NCI-H510A (cell line): Measurements from ENCODE around the gene ATG12.
"Not testable (repeated sequence)": the region's sequence is repeated elsewhere in the genome, so short reads cannot be mapped to it uniquely, and the experiment has no call there.

Experiments
- DNase-seq: peaks from one replicate; lab custom pipeline; 2025; lab: John Stamatoyannopoulos, UW

ATG12 gene

DNA sequence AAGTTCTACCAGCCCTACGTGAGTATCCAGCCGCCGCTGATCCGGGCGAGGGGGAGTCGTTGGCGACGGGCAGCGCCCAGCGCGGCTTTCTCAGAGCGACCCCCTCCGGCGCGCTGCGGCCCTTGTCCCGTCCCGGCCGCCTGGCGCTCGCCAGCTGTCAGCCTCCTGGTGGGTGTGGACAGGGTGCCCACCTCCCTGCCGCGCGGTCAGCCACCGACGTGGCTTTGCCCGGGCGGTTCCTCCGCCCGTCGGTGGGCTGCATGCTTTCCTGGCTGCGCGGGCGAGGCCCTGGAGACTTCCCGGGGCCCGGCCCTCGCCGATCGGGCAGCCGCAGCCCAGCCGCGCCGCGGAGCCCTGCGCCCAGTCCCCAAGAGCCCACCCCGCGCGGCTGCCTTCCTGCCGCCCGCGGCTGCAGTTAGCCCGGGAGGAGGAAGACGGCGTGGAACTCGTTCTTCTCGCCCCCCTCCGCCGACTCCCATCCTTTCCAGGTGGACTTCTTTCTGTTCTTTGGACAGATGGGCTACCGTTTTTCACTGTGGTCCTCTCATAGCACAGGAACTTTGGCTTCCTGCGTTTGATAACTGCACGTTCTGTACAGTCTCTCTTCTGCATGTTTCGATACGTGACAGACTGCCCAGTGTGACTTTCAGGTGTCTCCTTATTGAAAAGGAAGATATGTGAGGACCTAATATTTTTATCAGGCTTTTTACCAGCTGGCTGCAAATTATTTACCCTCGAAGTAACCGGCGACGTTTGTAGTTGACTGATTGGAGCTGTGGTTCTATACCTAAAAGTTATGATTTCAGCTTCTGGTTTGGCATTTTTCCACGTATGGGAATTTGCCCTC, 947 bp upstream of the ATG12 start:
- DNase-seq: peak; percentile 18

DNA sequence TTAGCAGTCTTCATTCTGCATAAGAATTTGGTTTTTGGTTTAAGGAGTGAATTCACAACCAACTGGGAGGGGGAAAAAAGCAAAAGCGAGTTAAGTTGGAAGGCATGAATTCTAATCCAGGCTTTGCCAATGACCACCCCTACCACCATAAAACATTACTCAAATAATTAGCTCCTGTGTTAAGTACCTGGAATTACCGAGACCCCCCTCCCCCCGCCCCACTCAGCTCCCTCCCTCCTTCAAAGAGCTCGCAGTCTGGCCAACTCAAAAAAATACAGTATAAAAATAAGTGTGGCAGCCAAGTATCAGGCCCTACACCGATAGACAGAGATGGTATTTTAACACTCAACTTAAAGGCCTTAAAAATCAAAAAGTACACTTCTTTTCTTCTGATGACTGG, 492 bp downstream of the ATG12 start:
- DNase-seq: no peak

DNA sequence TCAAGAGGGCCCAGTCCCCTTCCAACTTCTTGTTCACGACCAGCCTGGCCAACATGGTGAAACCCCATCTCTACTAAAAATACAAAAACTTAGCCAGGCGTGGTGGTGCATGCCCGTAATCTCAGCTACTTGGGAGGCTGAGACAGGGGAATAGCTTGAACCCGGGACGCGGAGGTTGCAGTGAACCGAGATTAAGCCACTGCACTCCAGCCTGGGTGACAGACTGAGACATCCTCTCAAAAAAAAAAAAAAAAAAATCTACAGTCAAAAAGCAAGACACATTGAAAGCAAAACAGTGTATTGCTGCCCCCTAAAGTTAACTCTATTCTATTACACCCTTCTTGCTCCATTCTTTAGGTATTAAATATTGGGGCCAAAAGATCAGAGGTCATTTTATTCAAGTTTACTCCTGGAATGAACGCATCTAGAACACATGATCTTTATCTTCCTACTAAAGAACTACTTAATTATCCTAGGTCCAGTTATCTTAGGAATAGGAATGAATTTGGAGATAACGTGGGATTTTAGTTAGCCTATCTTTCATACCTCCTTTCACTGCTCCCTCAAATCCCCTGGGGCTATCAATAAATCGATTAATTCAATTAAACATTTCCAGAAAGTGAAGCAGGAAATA, 2.4 kb downstream of the ATG12 start:
- DNase-seq: no peak

DNA sequence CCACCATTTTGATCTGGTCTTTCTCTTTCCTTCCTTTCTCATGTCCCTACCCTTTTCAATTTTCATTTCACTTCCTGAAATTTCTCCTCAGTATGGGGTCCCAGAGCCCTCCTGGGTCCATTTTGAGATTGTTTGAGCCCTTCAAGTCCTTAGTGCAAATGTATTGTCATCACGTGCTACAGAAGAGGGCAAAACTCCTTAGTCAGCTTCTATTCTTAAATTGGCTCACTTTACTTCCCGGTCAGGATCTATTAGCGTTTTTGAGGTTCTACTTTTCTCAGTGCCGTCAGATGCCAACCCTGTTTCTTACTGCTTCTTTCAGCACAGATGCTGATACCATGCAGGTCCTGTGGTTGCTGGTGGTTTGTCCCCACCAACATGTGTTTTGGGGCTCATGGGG, 5.9 kb downstream of the ATG12 start:
- no peak for DNase-seq

DNA sequence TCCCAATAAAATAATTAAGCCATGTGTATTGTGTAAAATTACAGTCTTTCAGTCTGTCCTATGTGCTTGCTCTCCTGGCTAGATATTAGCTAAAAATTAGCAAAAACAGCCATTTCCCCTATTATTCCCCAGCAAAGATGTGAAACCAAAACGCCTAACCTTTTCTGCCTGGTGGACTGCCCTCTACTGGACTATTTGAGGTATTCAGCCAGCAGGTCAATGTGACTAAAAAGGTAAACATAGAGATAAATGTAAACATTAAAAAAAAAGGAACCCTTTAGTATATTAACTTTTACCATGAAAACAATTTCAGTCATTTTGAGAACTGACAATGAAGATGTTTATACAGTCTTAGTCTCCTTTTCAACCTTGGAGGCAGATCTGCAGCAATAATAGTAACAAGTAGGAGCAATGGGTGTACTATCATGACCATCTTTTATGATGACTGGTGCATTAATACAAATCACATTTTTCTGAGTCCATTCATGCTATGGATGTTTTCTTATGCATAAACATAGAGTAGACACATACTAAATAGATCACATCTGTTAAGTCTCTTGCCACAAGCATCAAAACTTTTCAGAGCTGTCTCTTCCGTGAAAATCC, 10.1 kb downstream of the ATG12 start:
- no peak for DNase-seq

DNA sequence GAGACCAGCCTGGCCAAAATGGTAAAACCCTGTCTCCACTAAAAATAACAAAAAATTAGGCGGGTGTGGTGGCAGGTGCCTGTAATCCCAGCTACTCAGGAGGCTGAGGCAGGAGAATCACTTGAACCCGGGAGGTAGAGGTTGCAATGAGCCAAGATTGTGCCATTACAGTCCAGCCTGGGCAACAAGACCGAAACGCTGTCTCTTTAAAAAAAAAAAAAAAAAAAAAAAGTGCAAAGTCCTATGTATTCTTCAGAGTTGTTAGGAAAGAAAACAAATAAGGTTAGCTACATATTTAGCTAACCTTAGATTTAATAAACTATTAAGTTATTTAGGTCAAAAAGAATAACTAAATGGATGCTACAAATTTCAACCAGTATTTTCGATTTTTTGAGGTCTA, 11.5 kb downstream of the ATG12 start:
- DNase-seq: no peak

DNA sequence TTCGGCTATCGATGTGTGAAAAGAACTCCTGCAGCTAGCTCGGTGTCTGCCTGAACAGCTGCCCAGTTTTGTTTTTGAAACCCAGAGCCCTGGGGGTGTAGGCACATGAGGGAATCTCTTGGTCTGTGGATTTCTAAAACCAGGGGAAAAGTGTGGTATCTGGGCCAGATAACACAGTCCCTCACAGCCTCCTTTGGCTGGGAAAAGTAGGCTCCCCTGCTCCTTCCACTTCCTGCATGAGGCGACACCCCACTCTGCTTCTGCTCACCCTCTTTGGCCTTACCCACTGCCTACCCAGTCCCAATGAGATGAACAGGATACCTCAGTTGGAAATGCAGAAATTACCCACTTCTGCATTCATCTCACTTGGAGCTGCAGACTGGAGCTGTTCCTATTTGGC, 15.4 kb downstream of the ATG12 start:
- DNase-seq: no peak

DNA sequence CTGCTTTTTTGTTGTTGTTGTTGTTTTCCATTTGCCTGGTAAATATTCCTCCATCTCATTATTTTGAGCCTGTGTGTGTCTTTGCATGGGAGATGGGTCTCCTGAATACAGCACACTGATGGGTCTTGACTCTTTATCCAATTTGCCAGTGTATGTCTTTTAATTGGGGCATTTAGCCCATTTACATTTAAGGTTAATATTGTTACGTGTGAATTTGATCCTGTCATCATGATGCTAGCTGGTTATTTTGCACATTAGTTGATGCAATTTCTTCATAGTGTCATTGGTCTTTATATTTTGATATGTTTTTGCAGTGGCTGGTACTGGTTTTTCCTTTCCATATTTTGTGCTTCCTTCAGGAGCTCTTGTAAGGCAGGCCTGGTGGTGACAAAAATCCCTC, 16.4 kb downstream of the ATG12 start:
- not testable (repeated sequence) for DNase-seq

DNA sequence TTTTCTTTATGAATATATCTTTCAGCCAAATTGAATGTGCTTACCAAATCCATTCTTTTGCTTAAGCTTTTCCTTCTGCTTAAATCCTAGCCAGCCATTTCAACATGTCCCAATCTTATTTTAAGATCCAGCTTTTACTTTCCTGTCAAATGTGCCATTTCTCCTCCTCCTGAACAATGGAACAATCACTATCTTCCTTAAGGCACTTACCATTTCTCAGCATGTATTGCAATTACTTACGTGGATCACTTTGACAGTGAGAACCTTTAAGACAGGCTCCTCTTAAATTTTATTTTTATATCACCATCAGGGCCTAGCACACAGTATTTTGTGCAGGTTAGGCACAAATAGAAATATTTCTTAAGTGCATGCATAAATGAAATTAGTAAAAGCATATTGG, 20.5 kb downstream of the ATG12 start:
- DNase-seq: no peak

DNA sequence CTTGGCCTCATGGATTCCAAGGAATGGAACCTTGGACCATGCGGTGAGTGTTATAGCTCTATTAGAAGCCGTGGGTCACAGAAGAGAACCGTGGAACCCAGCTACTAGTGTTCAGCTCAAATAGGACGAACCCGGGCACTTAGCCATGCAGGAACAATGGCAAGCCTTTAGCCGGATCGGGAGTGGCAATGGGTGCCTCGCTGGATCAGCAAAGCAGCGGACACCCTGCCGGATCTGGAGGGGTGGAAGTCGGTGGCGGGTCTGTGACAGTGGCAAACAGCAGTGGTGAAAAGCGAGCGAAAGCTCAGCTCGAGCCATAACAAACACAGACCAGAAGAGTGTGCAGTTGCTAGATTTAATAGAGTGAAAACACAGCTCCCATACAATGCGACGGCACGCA, 22.5 kb downstream of the ATG12 start:
- no peak for DNase-seq

DNA sequence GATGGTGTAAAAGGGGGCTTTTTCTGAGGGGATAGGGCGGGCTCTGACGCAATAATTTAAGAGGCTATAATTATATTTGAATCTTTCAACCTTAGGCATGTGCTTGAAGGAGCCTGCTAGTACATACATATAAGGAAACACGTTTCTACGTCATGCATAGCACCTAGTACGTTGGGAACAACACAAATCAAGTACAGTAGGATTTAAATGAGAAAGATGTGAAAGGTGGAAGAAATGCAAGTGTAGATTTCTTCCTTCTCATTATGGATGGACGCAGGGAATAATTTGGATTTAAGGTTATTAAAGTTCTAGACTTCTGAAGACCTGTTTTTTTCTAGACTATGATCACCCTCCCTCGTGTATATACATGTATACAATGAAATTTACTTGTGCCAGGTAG, 24.0 kb downstream of the ATG12 start:
- DNase-seq: no peak

DNA sequence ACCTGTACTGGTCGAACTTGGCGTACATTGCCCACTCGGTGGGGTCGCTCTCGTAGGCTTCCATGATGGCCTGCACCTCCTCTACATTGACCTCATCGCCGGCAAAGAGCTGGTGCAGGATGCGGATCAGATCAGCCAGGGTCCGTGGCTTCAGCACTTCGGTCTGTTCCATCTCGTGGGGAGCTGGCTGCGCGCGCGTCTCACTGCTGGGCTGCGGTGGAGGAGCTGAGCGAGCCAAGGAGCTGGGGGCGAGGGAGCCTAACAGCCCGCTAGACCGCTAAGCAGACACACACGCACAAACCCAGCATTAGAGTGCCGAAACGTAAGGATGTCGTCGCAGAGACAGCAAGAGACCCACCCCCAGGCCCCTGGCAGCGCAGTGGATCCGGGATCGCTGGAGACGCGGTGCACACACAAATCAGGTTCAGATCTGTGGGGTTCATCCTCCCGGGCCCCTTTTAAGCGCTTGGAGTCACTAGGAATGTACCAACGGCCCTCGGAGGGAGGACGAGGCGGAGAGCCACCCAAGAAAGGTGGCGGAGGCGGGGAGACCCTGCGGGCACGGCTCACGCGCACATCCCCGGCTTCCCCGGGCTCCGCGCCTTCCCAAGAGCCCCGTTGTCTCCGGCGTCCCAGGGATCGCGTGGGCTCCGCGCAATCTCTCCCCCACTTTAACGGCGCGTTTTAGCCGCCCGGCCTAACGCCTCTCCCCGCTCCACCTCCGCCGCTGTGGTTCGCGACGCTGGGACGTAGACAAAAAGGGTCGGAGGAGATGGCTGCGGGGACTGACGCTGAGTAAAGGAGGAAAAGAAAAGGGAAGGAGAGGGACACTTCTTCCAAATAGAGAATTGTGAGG, 24.9 kb downstream of the ATG12 start, which contains the start of gene CDO1:
Gene CDO1 (minus strand): TSS at position 434 of the 856 bp plus-strand sequence. CDS start 262 bp downstream, at position 172.
- DNase-seq: no peak

DNA sequence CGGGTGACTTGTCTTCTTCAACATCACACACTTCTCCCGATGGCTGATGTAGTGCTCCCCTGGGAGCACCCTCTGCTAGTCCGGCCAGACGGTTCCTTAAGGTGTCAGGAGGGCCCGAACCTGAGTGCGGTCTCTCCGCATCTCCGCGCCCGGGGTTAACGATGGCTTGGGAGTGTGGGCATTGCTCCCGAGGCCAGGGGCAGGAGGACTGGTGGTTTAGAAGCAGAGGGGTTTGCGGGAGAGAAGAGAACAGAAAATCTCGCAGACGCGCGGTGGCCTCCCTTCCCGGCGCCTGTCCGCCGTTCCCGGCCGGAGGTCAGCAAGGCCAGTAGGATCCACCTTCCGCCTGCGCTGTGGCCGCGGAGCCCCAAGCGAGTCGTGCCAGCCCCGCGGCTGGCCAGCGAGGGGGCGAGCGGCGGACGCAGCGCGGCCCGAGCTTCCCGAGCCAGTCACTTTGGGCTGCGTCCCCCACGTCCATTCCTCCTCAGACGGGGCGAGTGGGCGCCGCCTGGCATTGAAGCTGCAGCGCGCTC, 25.6 kb downstream of the ATG12 start:
- no peak for DNase-seq

DNA sequence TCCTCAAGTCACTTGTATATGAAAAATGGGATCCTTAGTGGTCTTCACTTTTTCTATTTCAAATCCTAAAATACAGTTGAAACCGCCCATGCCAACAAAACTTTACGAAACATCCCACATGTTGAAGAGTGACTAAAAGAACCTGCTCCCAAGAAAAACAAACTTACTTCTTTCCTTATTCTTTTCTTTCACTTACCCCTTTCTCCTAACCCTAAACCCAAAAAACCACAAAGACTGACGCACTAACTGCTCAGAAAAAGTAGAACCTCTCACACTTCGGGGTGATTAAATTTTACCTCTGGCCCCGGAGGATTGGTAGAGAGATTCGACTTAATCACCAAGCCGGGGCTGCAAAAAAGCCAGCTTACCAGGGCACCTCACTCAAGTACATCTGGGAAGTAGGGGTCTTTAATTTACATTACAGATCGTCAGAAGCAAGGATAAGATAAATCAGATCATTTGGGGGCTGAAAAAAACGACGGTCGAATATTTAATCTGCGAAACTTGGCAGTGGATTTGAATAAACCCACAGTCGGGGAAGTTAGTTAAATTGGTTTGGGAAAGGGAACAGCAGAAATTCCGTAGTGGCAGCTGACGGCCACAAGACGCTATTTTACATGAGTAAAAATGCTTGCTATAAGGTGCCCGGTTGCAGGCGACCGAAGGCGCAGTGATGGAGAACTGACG, 26.2 kb downstream of the ATG12 start:
- DNase-seq: no peak

DNA sequence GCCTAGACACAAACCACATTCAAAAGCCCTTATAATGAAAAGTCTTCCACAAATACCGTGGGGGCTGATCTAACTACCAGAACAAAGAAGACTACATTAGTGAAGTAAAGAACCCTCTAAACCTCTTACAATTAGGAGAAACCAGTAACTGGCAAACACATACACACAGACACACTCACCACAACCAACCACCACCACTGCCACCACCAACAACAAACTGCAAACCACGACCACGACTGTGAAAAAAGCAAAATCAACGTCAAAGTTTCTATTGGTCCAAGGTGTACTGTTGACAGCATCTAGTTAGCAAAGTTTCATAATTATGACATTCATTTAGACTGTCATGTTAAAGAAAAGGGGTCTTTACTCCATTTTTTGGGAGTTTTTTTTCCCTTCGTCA, 27.6 kb downstream of the ATG12 start:
- DNase-seq: no peak

DNA sequence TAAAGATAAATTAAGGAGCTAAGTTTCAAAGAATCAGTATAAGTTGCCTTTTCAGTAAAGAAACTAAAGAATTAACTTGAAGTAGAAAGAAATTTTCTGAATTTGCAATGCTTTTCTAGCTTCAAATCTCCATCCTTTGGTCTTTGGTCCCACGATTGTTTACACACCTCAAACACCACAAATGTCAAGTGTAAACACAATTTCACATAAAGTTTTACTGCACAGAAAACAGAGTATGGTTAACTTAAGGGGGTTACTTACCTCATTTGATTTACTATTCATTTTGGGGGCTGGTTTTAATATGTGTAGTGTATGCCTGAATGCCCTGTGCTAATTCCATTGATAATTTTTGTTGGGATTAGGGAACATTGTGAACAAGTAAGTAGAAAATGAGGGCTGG, 29.0 kb downstream of the ATG12 start:
- no peak for DNase-seq

DNA sequence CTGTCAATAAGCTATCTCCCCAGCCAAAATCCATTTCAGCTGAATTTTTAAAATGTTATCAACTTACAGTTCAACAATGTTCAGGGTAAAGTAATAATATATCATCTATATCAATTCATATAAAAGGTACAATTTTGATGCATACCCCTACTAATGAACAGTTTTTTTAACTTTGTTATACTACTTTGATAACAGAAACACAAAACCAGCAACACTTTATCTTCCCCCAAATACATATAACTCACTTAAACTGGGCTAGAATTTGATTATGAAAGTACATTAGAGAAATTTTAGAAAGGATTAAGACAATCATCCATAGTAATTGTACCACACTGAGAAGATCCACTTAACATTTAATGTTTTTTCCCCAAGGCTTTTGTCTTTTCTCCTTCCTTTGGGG, 30.0 kb downstream of the ATG12 start:
- DNase-seq: no peak

DNA sequence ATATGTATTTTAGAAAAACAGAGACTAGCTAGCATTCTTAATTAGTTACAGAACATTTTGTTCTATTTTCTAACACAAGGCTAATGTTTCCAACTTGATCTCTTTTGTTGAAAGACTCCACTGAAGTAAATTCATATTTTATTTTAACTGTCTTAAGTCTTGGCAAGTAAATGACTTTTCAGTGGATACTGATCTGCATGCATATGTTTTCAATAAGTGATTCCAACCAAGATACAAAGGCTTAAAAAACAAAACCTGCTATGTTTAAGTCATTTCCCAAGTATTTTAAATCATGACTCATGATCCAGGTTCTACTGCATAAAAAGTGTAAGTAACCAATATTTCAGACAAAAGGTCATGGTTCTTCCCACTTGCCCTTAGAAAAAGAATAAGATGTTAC, 30.6 kb downstream of the ATG12 start:
- DNase-seq: no peak

DNA sequence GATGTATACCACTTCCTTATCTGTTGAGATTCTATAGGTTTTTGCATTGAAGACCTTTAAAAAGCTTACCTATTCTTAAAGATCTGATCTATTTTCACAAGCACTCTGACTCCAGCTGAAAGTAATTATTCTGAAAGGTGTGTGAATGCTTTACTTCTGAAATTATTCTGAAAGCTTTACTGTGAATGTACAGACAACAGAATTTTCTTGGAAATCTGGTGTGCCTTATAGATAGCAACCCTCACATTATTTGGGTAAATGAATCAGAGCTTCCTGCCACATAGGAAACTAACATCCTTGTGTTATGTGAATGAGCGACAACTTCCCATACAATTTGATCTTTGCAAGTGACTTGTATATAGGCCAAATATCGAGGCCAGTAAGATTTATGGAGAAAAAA, 31.4 kb downstream of the ATG12 start:
- no peak for DNase-seq

DNA sequence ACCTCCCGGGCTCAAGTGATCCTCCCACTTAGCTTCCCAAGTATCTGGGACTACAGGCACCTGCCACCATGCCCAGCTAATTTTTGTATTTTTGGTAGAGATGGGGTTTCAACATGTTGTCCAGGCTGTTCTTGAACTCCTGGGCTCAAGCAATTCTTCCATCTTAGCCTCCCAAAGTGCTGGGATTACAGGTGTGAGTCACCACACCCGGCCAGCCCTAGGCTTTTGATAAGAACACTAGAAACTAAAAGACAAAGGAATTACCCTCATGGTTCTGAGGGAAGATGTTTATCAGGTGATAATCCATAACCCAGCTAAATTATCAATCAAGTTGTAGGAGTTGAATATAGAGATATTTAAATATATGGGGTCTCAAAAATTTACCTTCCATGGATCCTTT, 33.3 kb downstream of the ATG12 start:
- DNase-seq: not testable (repeated sequence)

DNA sequence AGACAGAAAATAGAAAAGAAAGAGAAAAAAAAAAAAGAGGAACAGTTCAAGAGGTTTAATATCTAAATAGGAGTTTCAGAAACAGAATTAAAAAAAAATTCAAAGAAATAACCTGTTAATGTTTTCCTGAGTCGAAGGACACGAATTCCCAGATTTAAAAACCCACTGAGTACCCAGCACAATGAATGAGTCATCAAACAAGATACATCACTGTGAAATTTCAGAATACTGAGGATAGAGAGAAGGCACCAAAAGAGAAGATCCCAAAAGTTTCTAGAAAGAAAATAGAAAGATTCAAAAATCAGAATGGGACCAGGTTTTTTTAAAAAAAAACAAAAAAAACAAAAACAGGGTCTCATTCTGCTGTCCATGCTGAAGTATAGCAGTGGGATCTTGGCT, 33.7 kb downstream of the ATG12 start:
- no peak for DNase-seq
